ENCODE data around the gene ISG20L2.

Gene ISG20L2

DNA sequence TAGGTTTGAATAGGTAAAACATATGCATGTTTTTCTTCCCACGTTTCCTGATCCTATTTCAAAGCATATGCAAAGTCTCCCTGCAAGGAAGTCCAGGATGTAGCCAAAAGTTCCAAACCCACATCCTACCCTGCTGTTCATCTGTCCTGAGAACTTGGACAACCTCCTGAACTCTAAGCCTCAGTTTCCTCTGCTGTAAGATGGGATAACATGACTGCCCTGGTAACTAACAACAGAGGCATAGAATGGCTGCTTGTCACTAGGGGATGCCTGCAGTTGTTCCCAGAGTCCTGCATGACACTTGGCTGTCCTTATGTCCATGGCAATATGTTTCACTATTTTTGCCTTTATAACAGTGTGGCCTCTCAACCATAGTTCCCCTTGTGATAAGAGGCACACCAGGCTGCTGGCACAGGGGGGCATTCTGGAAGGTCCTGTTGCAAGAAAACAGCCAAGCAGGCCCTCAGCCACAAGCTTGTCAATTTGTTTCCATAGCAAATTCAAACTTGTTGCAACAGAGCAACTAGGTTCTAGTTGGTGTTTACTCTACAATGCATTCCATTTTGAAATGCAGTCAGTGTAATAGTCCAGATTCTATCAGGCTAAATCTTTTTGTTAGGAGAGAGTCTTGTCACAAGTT, 24.4 kb upstream of the ISG20L2 start:
- FAIRE-seq: no peak

DNA sequence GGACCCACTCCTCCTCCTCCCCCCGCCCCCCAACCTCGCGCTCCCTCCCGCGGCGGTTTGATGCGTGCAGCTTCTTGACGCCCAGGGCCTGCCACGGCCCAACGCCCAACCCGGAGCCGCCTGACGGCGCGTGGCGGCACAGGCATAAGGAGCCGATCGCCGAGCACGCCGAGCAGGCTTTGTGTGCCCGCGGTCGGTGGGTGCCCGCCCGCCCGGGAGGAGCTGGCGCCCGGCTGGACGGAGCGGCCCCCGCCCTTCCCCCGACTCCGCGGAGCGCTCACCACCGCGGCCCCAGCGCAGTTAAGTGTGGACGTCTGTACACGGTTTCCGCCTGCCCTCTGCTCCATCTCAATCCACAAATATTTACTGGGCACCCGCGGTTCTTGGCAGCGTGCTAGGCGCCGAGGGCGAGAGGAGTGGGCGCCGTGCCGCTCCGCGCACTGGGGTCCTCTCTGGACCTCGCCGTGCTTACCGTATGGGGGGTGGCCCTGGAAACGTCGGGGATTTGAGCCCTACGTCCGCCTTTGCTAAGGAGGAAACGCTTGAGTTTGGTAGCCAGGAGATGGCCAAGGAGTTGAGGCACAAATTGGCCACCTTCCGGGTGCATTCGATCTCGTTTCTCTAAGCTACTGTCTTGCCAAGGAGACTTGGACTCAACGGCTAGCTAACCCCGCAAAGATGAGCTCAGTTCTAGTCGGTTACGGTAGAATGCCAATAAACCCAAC, 23.4 kb upstream of the ISG20L2 start:
- FAIRE-seq: no peak

DNA sequence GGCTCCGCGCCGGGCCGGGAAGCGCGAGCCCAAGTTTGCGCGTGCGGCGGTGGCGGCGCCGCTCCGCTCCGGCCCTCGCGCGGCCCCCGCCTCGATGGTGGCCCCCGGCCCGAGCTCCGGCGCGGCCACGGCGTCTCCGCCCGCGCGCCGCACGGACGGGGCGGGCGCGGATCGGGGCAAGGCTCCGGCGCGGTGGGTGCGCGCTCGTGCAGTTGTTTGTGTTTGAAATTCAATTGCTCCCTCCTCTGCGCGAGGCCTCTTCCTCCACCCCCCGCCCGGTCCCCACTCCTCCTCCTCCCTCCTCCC, 22.8 kb upstream of the ISG20L2 start, which contains the start of gene HDGF:
Gene HDGF (minus strand): TSS at position 225 of the 306 bp plus-strand sequence. CDS start 246 bp downstream, outside the sequence.
- FAIRE-seq: no peak

DNA sequence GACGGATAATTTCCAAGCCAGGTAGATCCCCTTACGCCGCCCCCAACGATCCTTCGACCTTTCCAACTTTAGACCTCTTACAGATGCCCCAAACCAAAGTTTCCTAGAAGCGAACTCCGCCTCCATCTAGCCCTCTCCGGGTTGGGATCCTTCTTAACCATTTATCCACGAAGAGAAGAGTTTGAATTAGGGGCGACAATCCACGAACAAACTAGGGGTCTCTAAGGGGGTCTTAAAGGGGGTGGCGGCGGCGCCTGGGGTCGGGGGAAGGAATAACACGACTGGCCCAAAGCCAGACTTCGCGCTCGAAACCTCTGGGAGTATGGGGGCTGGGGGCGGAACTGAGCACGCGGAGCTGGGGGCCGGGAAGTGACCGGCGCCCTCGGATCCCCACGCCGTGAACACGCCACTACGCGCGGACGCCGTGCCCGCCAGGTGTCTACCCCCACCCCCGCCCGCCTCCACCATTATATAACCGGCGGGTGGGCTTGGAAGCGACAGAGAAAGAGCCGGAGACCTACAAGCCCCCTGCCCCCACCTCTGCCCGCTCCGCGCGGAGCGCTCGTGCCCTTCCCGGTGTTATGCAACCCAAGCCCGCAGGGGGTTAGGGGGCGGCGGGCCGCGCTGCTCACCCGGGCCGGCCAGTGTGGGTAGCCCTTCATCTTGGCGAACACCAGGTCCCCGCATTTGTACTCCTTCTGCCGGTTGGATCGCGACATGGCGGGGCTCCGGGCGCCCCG, 22.3 kb upstream of the ISG20L2 start:
- no peak for FAIRE-seq

DNA sequence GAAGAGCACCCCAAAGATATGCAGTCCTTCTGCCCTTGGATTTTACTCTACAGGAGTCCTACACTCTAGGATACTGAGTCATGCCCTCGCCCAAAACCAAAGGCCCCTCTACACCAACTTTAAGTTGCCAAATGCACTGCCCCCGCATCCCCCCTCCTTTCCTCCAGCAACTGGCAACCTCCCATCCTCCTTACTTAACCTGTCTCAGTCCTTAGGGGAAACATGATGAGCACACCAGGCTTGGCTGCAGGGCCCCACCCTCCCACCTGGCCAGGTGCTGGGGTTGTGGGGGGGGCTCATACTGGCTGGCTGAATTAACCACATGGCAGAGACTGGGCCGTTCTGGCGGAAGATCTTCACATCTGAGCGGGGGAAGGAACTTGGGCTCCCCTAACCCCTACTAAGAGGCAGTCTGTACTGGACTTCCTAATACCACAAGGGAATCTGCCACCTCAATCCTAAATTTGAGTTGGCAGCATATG, 21.7 kb upstream of the ISG20L2 start:
- FAIRE-seq: no peak

DNA sequence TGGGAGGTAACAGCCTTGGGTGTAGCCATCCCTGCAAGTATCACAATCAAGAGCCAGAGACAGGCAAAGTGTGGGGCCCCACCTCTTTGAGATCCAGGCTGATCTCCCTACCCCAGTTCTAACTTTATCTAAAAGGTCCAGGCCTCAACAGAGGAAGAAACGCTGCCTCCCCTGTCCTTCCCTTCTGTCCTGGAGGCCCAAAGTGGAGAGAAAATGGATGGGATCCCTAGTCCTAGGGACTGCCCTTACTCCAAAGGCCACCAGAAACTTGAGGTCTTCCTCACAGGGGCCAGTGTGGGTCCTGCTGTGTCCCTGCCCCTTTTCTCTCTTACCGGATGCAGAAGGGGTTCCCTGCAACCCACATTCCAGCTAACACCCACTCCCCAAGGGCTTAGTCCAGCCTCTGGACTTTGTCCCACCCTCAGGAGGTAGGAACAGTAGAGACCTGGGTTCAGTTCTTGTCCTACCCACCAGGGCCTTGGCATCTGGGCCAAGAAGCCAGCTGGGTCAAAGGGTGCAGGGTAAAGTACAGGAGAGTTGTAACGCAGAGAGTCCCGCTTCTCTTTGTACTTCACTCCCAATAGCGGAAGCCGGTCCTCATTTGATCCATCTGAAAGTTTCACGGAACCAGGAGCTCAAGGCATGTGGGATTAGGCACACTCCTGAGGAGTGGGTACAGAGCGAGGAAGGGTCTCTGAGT, 21.0 kb upstream of the ISG20L2 start:
- FAIRE-seq: no peak

DNA sequence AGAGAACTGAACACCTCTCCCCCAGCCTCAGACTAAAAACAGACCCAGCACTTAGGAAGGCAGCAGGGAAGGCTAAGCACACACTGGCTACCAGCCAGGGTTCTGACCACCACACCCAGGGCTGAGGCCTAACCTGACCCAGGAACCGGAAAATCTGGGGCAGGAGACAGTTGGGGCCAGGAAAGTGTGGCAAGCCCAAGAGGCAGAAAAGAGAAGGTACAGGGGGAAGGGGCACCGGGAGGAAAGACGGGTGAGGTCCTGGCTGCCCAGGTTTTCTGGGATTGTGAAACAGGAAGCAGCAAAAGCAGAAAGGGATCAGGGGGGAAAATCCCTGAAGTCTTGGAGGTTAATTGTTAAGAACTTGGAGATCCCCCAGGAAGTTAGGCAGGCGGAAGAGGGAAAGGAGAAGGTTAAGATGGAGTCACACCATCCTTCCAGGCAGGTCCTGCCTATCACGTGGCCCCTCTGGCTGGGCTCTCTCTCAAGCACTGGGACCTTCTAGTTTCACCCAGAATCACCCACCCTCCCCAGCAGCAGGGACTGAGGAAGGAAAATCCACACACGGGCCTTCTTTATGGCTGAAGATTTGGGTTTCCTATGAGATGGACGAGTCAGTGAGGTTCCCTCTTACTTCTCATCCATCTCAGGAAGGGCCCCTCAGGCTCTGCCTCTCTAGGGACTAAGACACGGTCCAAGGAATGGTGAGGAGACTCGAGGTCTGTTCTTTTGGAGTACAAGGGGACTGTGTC, 20.3 kb upstream of the ISG20L2 start:
- FAIRE-seq: no peak

DNA sequence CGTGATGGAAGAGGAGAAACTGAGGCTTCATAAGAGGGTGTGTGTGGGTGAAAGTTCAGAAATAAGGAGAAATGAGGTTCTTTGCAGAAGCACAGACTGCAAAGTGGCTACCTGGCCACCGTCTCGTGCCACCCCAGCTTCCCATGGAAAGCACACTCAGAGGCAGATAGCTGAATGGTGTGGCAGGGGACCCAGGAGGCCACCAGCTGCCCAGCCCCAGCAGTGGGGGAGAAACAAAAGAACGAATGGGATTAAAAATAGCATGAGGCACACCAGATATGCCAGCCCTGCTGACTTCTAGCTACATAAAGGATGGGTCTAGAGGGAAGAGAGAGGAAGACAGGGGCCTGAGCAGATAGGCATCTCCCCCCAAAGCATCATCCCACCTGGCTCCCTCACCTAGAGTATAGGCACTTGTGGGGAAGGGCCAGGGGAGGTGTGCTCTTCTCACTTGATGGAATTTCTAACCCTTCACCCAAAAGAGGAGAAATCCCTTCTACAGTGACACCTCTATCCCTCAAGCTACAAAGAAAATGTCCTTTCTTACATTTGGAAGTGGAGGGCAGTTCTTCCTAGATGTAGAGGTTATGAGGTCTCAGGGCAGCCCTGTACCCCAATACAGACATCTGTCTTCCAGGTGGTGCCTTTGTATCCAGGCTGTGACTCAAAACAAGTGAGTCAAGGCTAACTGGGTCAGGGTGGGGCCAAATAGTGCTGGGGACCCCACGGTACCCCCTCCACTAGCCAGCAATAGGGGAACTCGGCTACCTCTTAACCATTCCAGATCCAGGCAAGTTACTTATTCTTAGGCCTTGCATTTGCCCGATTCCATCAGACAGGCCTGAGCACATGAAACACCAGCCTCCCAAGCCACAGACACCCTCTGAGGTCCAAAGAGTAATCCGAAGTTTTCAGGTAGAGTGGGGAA, 19.4 kb upstream of the ISG20L2 start:
- no peak for FAIRE-seq

DNA sequence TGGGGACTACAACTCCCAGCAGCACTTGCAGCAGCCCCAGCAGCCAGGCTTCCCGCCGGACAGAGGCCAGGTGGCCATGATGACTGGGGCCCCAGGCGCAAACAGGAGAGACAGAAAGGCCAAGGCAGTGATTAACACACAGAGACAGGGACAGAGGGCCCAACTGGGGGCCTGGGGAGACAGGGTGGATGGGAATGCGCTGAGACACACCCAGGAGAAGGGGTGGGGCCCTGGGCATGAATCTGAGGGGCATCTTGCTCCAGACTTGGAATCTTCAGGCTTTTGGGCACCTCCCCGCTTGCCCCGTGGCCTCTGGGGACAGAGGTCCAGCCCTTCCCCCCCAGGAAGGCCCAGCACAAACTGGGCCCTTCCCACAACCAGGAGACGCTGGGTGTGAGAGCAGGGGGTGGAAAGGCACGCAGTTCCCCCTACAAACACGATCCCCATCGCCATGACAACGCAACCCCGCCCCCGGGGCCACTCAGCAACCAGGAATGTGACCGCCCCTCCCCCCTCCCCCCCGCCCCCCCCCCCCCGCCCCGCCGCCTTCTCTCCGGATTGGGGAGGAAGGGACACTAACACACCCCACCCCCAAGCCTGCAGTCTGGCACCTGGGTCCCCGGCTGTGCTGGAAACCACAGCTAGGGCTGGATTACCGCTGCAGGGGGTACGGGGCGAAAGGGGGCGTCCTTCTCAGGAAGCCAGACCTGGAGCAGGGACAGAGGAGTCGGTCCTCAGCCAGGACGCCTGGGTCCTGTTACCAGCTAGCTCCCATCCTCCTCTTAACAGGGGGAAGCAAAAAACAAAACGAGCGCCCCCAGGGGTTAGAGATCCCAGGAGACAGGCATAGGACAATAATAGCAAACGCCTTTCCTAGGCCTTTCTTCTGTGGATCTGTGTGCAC, 18.4 kb upstream of the ISG20L2 start:
- FAIRE-seq: no peak

DNA sequence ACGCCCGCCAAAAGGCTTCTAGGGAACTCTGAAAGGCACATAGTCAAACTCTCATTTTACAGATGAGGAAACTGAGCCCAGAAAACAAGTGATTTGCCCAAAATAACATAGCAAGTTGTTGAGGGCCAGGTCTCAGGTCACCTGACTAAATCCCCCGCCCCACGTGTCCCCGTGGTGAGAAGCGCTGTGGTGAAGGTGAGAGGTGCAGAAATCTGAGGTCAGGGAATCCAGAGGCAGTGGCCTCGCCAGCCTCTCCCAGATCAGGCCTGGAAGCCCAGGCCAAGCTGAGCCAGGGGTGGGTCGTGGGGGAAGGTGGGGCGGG, 17.8 kb upstream of the ISG20L2 start:
- FAIRE-seq: no peak

DNA sequence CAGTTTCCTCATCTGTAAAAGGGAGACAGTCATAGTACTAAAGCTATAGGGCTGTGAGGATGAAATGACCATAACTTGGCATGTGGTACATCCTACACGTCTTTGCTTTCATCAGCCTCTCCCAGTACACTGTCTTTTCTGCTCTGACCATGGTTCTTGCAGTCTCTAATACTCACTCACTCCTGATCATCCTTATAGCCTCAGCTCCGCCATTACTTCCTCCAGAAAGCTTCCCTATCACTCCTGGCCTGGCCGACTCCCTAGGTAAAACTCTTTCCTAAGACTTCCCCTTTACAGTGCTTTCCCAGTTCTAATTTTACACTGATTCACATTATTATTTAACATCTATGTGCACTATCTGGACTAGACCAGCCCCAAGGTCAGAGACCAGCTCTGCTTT, 17.3 kb upstream of the ISG20L2 start:
- FAIRE-seq: no peak

DNA sequence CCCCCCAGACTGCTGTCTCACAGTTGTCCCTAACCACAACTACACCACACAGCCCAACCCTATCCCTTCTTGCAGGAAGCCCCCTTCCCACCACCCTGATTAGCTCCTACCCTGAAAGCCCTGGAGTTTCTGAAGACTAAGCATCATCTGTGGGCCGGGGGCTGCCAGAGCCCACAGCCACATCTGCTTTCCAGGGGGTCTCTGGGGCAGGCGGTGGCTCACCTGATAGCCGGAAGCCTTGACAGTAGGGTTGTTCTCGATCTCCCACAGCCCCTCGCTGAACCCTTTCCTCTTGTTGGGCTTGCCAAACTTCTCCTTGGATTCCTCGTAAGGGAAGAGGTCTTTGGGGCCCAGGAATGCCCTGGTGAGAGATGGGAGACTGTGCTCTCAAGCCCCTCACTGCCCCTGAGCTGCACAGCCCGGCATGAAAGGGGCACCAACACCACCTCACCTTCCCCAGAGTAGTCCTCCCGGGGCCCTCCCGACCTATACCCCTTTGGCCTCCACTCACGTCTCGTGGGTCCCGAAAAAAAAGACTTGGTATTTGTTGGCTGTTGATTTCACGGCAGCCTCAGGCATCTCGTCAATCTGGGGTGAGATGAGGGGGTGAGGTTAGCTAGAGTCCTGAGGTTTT, 16.3 kb upstream of the ISG20L2 start:
- FAIRE-seq: no peak

DNA sequence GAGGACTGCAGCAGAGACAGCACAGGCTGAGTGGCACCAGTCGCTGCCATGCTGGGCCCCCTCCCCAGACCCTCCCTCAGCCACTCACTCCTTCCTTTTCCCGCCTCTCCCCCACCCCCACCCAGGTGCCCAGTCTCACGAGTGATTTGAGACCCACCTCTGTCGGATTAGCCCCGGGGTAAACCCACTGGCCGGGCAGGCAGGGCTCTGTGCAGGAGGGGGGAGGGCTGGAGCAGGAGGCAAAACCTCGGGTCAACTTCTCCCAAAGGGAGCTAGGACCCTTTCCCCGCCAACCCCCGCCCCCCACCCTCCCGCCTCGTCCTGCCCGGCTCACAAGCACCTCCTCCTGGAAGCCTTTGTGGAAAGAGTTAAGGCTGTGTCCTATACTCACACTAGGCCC, 15.8 kb upstream of the ISG20L2 start:
- FAIRE-seq: no peak

DNA sequence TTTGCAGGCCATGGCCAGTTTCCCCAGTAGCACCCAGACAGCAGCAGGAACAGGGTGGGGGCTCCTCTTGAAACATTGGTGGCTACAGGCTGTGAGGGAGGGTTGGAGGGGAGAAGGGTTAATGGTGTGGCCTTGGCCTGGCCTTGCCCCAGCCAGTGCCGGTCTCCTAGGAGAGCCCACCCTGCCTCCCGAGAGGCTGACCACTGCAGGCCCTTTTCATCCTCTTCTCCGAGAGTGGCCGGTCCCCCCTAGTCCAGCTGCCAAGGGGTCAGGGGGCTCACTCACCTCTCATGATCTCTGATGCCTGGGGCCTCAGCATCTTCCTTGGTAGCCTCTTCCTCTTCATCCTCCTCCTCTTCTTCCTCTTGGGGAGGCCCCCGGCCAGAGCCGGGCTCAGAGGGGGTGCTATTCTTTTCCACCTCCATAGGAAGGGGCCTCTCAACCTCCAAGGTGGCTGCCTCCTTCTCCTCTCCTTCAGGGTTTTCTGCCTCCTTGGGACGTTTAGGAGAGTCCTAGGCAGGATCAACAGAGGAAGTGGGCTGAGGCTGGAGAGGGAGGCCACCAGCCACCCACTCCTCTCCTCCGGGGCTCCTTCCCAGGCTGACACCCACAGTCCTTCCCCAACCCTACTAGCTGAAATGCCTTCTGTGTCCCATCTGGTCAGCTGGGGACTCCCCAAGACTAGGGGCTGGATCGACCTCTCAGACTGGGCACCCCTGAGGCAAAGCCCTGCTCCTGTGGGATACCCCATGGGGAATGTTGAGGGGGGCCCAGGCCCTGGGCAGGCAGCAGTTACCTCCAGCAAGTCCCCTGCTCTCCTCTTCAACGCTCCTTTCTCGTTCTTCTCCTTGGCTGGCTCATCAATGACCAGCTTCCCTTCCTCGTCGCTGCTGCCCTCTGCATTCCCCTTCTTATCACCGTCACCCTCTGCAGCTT, 15.1 kb upstream of the ISG20L2 start:
- FAIRE-seq: no peak

DNA sequence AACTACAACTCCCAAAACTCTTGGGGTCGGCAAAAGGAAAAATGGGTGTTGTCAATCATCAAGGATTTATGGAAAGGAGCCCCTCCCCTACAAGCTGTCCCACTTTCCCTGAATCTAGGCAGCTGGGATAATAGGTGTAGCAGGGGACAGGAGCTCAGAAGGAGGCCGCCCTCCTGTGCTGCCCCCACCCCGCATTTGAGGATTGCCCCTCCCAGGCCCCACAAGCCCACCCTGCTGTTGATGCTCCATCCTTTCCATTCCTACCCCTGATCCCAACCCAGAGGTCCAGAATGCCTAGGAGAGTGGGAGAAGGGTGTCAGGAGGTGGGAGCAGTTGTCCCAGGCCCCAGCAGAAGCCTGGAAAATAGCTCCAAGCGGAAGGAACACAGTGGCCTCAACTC, 14.2 kb upstream of the ISG20L2 start:
- FAIRE-seq: no peak

DNA sequence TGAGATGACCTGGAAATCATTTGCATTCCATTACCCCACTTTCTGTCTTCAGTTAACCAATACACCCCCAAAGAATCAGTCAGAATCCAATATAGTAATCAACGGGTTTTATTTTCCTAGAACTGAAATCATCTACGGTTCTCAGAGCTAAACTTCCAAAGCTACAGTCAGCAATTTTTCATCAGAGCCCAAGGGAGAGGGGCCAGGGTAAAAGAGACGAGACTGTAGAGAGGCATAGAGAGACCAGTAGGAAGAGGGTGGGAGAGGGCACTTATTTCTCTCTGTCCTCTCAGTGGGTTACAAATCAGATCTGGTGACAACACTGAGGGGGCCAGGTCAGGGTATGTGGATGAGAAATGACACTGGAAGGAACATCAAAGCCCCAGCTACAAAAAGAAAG, 13.5 kb upstream of the ISG20L2 start:
- no peak for FAIRE-seq

DNA sequence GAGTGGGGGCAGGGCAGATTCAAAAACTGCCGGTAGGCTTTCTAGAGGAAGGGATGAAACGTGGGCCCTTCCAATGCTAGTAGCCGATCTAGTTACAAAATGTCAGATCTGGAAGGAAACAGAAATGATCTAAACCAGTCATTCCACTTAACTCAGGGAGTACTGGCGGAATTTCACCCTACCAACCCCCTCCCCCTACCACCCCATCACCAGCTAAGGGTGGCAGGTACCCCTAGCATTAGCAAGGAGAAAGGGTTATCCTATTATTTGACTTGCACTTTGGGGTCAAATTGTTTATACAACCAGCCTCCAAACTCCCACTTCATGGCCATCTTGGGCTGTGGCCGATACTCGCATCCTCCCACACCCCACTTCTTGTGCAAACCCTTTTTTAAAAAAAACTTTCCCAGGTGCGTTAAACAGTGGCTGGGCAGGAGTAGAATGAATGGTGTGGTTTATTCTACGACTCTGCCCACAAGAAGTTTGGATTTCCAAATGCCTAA, 13.0 kb upstream of the ISG20L2 start:
- FAIRE-seq: no peak

DNA sequence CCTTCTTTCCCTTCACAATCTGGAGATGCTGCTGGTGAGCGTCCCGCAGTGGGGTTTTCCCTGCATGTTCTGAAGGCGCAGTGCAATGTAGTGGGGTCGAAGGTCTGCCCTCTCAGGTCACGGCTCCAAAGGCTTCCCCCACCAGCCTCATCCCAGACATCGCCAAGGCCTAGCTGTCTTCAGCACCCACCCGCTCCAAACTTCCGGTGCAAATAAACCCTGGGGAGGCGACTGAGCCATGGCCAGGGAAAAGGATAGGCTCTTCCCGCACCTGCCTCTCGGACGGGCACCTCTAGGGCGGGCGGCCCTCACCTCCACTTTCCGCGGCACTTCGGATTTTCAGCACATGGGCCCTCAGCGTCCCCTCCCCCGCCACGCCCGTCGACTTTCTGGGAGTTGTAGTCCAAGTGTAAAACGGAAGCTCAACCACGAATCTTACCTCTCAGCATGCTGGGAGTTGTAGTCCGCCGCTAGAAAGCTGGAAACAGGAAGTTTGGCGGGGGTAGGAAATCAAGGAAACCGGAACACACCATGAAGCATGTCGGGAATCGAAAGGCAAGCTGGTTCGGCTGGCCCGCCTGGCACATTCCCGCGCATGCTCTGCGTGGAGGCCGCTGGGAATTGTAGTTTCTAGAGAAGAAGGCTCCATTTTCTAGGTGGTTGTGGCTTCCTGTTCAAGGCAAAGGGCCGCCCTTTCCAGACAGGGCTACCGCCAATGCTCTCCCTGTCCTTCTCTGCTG, 12.3 kb upstream of the ISG20L2 start, which contains the start of gene MRPL24:
Gene MRPL24 (minus strand): TSS at position 348 of the 740 bp plus-strand sequence. CDS start 2,384 bp downstream, outside the sequence.
- FAIRE-seq: peak; percentile 91
